Measurements from ENCODE around the gene GRM1.

GRCh38 chr6:146287691-146288369 lies 259.0 kb downstream of the GRM1 start:
- TF ChIP-seq, protein P1, sequence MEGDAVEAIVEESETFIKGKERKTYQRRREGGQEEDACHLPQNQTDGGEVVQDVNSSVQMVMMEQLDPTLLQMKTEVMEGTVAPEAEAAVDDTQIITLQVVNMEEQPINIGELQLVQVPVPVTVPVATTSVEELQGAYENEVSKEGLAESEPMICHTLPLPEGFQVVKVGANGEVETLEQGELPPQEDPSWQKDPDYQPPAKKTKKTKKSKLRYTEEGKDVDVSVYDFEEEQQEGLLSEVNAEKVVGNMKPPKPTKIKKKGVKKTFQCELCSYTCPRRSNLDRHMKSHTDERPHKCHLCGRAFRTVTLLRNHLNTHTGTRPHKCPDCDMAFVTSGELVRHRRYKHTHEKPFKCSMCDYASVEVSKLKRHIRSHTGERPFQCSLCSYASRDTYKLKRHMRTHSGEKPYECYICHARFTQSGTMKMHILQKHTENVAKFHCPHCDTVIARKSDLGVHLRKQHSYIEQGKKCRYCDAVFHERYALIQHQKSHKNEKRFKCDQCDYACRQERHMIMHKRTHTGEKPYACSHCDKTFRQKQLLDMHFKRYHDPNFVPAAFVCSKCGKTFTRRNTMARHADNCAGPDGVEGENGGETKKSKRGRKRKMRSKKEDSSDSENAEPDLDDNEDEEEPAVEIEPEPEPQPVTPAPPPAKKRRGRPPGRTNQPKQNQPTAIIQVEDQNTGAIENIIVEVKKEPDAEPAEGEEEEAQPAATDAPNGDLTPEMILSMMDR (IDR thresholded peaks at IDR 0.05), result no peak
- TF ChIP-seq EZH2 (IDR thresholded peaks at IDR 0.05; ENCODE audit: borderline replicate concordance, insufficient read depth, low read depth, low read length, poor library complexity, severe bottlenecking), result no peak

All from B cell (primary cell).